ENCODE results near the gene DLG5.

The DLG5 gene

DNA sequence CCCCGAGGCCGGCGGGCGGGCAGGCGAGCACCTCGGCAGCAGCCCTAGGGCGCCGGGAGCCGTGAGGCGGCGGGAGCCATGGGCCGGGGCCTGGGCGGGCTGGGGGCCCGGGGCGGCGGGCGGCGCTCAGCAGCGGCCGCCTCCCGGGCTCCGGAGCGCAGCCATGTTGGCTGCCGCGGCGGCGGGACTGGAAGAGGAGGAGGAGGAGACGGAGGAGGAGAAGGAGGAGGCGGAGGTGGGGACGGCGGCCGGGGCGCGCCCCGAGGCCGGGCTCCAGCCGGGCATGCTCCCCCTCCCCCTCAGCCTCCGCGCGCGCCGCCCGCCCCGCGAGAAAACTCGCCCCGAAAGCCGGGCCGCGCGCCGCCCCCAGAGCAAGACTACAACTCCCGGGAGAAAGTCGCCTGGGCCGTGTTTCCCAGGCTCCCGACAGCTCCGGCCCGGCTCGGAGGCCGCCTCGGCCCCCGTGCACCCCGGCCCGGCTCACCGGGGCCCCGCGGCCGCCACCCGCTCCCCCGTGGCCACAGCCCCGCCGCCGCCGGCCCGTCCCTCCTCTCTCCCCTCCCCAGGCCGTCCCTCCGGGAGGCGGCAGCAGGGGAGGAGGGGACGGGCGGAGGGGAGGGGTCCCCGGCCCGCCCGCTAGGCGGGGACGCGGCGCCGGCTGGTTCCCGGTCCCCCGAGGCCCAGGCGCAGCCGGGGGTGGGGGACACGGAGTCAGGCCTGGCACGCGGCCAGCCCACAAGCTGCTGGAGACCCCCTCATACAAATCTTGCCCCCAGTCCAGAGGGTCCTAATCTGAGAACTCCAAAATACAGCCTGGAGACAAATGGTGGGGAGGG lies at the start of gene DLG5:
DLG5 (minus strand) TSS at position 190 of the 836 bp plus-strand sequence. CDS start 235 bp downstream, outside the sequence.
- FAIRE-seq (no peak), DNase-seq (ENCODE audit: insufficient read length, low spot score) (peak; percentile 71)
- peak; percentile 66; the same call in 1 of the 2 replicates for TF ChIP-seq POLR2A (IDR thresholded peaks at IDR 0.05; ENCODE audit: low read depth, low read length)

DNA sequence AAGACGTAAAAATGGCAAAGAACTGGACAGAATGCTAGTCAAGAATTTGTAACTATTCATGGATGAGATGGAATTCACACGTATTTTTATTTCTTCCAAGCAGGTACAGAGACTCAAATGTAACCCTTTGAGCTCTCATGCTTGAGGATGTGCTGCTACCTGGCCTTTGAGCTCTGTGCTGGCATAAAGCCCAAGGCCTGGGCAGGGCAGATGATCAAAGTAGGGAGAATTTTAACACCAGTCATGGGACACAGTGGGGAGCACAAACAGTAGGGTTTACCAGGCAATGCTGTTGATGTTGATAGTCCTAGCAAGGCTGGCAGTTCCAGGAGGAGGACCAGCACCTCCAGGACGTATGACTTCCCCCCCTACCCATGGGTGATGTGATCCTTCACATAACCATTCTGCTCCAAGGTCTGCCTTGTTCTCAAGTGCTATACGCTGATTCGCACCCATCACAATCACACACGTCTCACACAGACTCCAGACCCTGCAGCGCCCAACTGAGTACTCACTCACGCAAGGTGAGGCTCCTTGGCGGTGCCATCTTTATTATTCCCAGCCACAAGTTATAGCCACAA lies 48.6 kb upstream of the DLG5 start:
- FAIRE-seq (no peak), DNase-seq (ENCODE audit: insufficient read length, low spot score) (no peak)
- no peak for TF ChIP-seq POLR2A (IDR thresholded peaks at IDR 0.05; ENCODE audit: low read depth, low read length)

- FAIRE-seq (no peak), DNase-seq (ENCODE audit: insufficient read length, low spot score) (no peak)
- no peak for TF ChIP-seq POLR2A (IDR thresholded peaks at IDR 0.05; ENCODE audit: low read depth, low read length)
These were observed 48.0 kb upstream of the DLG5 start for GRCh38 chr10:77974396-77975074.

DNA sequence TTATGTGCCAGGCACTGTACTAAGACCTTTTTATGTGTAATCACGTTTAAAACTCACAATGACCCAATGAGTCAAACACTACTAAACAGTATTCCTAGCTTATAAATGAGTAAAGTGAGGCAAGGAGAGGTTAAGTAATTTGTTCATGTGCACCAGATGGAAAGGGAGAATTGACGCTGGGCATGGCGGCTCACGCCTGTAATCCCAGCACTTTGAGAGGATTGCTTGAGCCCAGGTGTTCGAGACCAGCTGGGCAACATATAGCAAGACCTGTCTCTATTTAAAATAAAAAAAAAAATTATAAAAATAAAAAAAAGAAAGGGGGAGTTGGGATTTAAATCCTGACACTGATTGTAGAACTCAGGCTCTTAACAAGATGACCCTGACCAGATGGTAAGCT lies 46.7 kb upstream of the DLG5 start:
- TF ChIP-seq POLR2A (IDR thresholded peaks at IDR 0.05; ENCODE audit: low read depth, low read length) = no peak
- FAIRE-seq = no peak

GRCh38 chr10:77972148-77972547 lies 45.6 kb upstream of the DLG5 start:
- DNase-seq (ENCODE audit: insufficient read length, low spot score) (no peak), FAIRE-seq (no peak)
- TF ChIP-seq POLR2A (IDR thresholded peaks at IDR 0.05; ENCODE audit: low read depth, low read length) = no peak

More for the DNA sequence above, 46.7 kb upstream of the DLG5 start:
- DNase-seq (ENCODE audit: insufficient read length, low spot score) = no peak

- no peak for TF ChIP-seq POLR2A (IDR thresholded peaks at IDR 0.05; ENCODE audit: low read depth, low read length)
- FAIRE-seq (no peak), DNase-seq (ENCODE audit: insufficient read length, low spot score) (no peak)
These were observed 45.2 kb upstream of the DLG5 start for GRCh38 chr10:77971804-77972144.

DNA sequence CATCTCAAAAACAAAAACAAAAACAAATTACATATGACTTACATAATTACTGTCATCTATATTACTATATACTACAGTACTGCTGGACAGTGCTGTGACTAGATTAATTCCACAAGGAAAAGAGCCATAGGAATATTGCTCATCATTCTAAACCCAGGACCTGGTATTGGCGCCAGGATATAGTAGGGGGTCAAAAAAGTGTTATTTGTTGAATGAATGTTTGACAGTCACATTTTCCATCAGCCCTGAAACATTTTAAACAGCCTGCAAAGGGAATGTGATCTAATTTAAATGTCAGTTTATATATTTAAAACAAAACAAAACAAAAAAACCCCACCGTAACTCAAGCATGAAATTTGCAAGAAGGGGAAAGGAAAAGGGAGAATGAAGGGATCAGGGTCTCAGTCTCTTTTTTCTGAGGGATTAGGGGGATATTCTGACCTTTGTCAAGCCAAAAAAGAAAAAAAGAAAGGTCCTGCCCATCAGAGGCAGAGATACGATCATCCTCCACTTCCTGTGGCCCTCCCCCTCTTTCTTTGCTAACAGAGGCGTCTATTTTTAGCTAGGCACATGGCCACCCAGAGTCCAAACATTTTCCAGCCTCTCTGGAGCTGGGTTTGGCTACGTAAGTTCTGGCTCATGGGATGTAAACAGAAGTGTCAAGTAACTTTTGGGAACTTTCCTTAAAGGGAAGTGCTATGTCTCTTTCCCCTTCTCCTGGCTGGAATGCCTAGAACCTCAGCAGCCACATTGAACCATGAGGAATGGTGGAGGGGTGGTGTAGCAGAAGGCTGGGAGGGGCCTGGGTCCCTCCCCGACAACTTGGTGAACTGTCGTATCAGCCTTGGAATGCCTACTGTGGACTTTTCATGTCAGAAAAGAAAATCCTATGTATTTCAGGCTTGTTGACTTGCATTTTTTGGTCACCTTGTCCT lies 44.6 kb upstream of the DLG5 start:
- DNase-seq (ENCODE audit: insufficient read length, low spot score) = peak; percentile 66
- no peak for TF ChIP-seq POLR2A (IDR thresholded peaks at IDR 0.05; ENCODE audit: low read depth, low read length)
- peak; percentile 93 for FAIRE-seq

- FAIRE-seq = no peak
- DNase-seq (ENCODE audit: insufficient read length, low spot score) = no peak
- TF ChIP-seq POLR2A (IDR thresholded peaks at IDR 0.05; ENCODE audit: low read depth, low read length) = no peak
These were observed 42.6 kb upstream of the DLG5 start for GRCh38 chr10:77969114-77969513.

- TF ChIP-seq POLR2A (IDR thresholded peaks at IDR 0.05; ENCODE audit: low read depth, low read length) = no peak
- DNase-seq (ENCODE audit: insufficient read length, low spot score) (no peak), FAIRE-seq (no peak)
These were observed 41.1 kb upstream of the DLG5 start for GRCh38 chr10:77967611-77968022.

- DNase-seq (ENCODE audit: insufficient read length, low spot score) (no peak), FAIRE-seq (no peak)
- TF ChIP-seq POLR2A (IDR thresholded peaks at IDR 0.05; ENCODE audit: low read depth, low read length) = no peak
These were observed 38.7 kb upstream of the DLG5 start for GRCh38 chr10:77965294-77965693.

- DNase-seq (ENCODE audit: insufficient read length, low spot score) (no peak), FAIRE-seq (no peak)
- TF ChIP-seq POLR2A (IDR thresholded peaks at IDR 0.05; ENCODE audit: low read depth, low read length) = no peak
These were observed 38.3 kb upstream of the DLG5 start for GRCh38 chr10:77964811-77965210.

DNA sequence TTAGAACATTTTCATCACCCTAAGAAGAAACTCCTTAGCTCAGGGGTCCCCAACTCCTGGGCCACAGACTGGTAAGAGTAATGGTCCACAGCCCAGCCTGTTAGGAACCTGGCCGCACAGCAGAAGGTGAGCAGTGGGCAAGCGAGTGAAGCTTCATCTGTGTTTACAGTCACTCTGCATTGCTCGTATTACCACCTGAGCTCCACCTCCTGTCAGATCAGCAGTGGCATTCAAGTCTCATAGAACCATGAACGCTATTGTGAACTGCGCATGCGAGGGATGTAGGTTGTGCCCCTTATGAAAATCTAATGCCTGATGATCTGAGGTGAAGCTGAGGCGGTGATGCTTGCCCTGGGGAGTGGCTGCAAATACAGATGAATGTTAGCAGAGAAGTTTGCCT lies 37.3 kb upstream of the DLG5 start:
- DNase-seq (ENCODE audit: insufficient read length, low spot score) (no peak), FAIRE-seq (no peak)
- TF ChIP-seq POLR2A (IDR thresholded peaks at IDR 0.05; ENCODE audit: low read depth, low read length) = no peak

- no peak for TF ChIP-seq POLR2A (IDR thresholded peaks at IDR 0.05; ENCODE audit: low read depth, low read length)
- DNase-seq (ENCODE audit: insufficient read length, low spot score) (no peak), FAIRE-seq (no peak)
These were observed 36.0 kb upstream of the DLG5 start for GRCh38 chr10:77962350-77963146.

Measured in H54 (cell line).